Upper lobe of right lung (tissue), 1 donor: ENCODE measurements around the gene GNAT3. TPM values are rescaled to one million over a fixed set of nuclear protein-coding genes. Genes with fewer than 3 reads are reported as not detected.

Experiments used
- ATAC-seq: fragments of 200-7000 bp; cut with Tn5 transposase; one replicate; pipeline ENCODE4 v1.9.1; 2020; ENCODE audit warnings: mild to moderate bottlenecking, moderate library complexity
- DNase-seq: peaks from one replicate; pipeline ENCODE4 v3.0.0-alpha.2; 2020
- H3K27ac ChIP-seq: fragments of 200-600 bp; one replicate; pipeline ENCODE4 v1.8.0; 2022
- H3K27me3 ChIP-seq: fragments of 200-600 bp; one replicate; pipeline ENCODE4 v1.8.0; 2022; ENCODE audit warnings: mild to moderate bottlenecking
- H3K36me3 ChIP-seq: fragments of 200-600 bp; one replicate; pipeline ENCODE4 v1.8.0; 2022
- H3K4me1 ChIP-seq: fragments of 200-600 bp; one replicate; pipeline ENCODE4 v1.8.0; 2022
- H3K4me3 ChIP-seq: fragments of 200-600 bp; one replicate; pipeline ENCODE4 v1.8.0; 2022; ENCODE audit warnings: mild to moderate bottlenecking
- H3K9me3 ChIP-seq: fragments of 200-600 bp; one replicate; pipeline ENCODE4 v1.8.0; 2022
- intact Hi-C: fragments of 100-400 bp; cut with DNase I; formaldehyde crosslinking; loops from one replicate; pipeline ENCODE4 v1.11.0; 2022
- total RNA-seq: library from RNA; stranded (reverse); fragmentation: NEBNext Ultra II Directional; extraction: Animal tissue kit (Norgen Biotek cat#: 25700); gene quantifications from one replicate; pipeline ENCODE4 v1.2.1, GENCODE V29; 2021
- TF ChIP-seq, protein P1 (sequence below): fragments of 200-600 bp; IDR thresholded peaks from one replicate; pipeline ENCODE4 v1.8.0; 2022; ENCODE audit warnings: antibody characterized with exemption
- donor health status: DM: no; HTN: yes; CAD: no; lungs with severe emphysema.

Gene GNAT3
- total RNA-seq, 1 donor from 2014 or later: not detected

GRCh38 chr7:80491462-80491861, 20.4 kb downstream of the GNAT3 start:
- intact Hi-C loops: no loop called here
- H3K27me3 ChIP-seq: no peaks in the 10 kb centered on the region
- no peak overlapping the region for H3K4me3 ChIP-seq
- no peaks in the 10 kb centered on the region for H3K4me1 ChIP-seq
- DNase-seq (no peak), ATAC-seq (no peak)
- H3K9me3 ChIP-seq: no peaks in the 10 kb centered on the region
- TF ChIP-seq, protein P1, sequence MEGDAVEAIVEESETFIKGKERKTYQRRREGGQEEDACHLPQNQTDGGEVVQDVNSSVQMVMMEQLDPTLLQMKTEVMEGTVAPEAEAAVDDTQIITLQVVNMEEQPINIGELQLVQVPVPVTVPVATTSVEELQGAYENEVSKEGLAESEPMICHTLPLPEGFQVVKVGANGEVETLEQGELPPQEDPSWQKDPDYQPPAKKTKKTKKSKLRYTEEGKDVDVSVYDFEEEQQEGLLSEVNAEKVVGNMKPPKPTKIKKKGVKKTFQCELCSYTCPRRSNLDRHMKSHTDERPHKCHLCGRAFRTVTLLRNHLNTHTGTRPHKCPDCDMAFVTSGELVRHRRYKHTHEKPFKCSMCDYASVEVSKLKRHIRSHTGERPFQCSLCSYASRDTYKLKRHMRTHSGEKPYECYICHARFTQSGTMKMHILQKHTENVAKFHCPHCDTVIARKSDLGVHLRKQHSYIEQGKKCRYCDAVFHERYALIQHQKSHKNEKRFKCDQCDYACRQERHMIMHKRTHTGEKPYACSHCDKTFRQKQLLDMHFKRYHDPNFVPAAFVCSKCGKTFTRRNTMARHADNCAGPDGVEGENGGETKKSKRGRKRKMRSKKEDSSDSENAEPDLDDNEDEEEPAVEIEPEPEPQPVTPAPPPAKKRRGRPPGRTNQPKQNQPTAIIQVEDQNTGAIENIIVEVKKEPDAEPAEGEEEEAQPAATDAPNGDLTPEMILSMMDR: no peak
- no peaks in the 10 kb centered on the region for H3K36me3 ChIP-seq
- H3K27ac ChIP-seq: no peak overlapping the region

GRCh38 chr7:80488851-80489370, 23.0 kb downstream of the GNAT3 start:
- H3K27me3 ChIP-seq: no peaks in the 10 kb centered on the region
- no peak for ATAC-seq
- no peaks in the 10 kb centered on the region for H3K9me3 ChIP-seq
- H3K4me3 ChIP-seq: no peak overlapping the region
- no peaks in the 10 kb centered on the region for H3K36me3 ChIP-seq
- no peak overlapping the region for H3K27ac ChIP-seq
- TF ChIP-seq, protein P1: no peak
- no peak for DNase-seq
- no peaks in the 10 kb centered on the region for H3K4me1 ChIP-seq
- intact Hi-C loops: no loop called here

- Histone ChIP-seq H3K9me3 (no peaks in the 10 kb centered on the region), H3K36me3 (no peaks in the 10 kb centered on the region), H3K27me3 (no peaks in the 10 kb centered on the region), H3K4me1 (no peaks in the 10 kb centered on the region), H3K27ac (no peak overlapping the region), H3K4me3 (no peak overlapping the region)
- DNase-seq: no peak
- intact Hi-C loops: no loop called here
- no peak for ATAC-seq
- TF ChIP-seq, protein P1: no peak
Measured at GRCh38 chr7:80488406-80488805, 23.5 kb downstream of the GNAT3 start.

DNA sequence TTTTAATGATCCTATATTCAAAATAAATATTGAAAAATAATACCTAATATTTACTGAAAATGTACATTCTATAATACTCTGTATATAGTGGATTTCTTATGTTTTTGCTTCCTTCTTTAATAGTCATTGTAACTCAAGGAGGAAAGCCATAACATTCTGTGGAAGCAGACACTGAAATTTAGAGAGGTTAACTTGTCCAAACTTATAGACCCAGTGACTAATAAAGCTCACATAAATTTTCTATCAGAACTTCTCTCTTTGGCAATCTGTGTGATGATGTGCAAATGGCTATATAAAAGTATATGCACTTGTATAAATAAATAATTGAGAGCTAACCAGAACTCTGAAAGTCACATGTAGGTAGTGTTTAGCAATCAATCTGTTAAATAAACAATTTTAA, 26.1 kb downstream of the GNAT3 start:
- intact Hi-C loops: no loop called here
- no peak for ATAC-seq
- no peaks in the 10 kb centered on the region for H3K27me3 ChIP-seq
- no peaks in the 10 kb centered on the region for H3K4me1 ChIP-seq
- no peak overlapping the region for H3K27ac ChIP-seq
- TF ChIP-seq, protein P1: no peak
- H3K9me3 ChIP-seq: no peaks in the 10 kb centered on the region
- H3K36me3 ChIP-seq: no peaks in the 10 kb centered on the region
- H3K4me3 ChIP-seq: no peak overlapping the region
- no peak for DNase-seq

- no peaks in the 10 kb centered on the region for H3K4me1 ChIP-seq
- no peak overlapping the region for H3K27ac ChIP-seq
- TF ChIP-seq, protein P1: no peak
- intact Hi-C loops: no loop called here
- DNase-seq (no peak), ATAC-seq (no peak)
- no peak overlapping the region for H3K4me3 ChIP-seq
- H3K9me3 ChIP-seq: no peaks in the 10 kb centered on the region
- no peaks in the 10 kb centered on the region for H3K36me3 ChIP-seq
- no peaks in the 10 kb centered on the region for H3K27me3 ChIP-seq
Measured at GRCh38 chr7:80482950-80483349, 28.9 kb downstream of the GNAT3 start.
